MM.1S (cell line): ENCODE results near the gene TESK2.

ENCODE experiments used
- EZH2 ChIP-seq: fragments of 300-600 bp; sonication (generic); optimal IDR thresholded peaks from 2 replicates; pipeline ENCODE3; 2017; ENCODE audit warnings: low read depth, mild to moderate bottlenecking, antibody characterized with exemption, low read length, mixed read lengths
- EZH2phosphoT487 ChIP-seq: fragments of 300-600 bp; sonication (generic); IDR thresholded peaks from 2 replicates; pipeline ENCODE4 v1.6.1; 2018; ENCODE audit warnings: antibody characterized with exemption, low read length
- TF ChIP-seq, protein P1 (sequence below): fragments of 300-600 bp; sonication (generic); IDR thresholded peaks from 2 replicates; pipeline ENCODE4 v1.5.1; 2016; ENCODE audit warnings: antibody characterized with exemption, low read length, mixed read lengths

DNA sequence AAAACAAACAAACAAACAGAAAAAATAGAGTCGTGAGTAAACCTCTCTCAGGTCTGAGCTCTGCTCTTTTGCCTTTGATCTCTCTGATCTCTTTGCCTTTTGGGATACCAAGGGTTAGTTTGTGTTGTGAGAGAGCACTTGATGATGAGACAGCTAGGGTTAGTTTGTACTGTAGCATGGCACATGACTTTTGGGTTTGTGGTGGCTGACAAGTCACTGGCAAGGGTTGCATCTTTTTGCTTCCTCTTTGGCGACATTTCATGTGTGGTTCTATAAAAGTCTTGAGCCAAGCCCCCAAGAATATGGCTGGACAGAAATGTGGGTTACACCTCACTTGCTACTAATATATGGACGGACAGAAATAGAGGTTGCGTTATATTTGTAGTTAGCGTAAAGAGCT lies 60.5 kb downstream of the TESK2 start:
- TF ChIP-seq, protein P1, sequence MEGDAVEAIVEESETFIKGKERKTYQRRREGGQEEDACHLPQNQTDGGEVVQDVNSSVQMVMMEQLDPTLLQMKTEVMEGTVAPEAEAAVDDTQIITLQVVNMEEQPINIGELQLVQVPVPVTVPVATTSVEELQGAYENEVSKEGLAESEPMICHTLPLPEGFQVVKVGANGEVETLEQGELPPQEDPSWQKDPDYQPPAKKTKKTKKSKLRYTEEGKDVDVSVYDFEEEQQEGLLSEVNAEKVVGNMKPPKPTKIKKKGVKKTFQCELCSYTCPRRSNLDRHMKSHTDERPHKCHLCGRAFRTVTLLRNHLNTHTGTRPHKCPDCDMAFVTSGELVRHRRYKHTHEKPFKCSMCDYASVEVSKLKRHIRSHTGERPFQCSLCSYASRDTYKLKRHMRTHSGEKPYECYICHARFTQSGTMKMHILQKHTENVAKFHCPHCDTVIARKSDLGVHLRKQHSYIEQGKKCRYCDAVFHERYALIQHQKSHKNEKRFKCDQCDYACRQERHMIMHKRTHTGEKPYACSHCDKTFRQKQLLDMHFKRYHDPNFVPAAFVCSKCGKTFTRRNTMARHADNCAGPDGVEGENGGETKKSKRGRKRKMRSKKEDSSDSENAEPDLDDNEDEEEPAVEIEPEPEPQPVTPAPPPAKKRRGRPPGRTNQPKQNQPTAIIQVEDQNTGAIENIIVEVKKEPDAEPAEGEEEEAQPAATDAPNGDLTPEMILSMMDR, result no peak
- TF ChIP-seq EZH2, result no peak
- TF ChIP-seq EZH2phosphoT487, result no peak
